ENCODE data around the gene ANK2.

Gene ANK2

DNA sequence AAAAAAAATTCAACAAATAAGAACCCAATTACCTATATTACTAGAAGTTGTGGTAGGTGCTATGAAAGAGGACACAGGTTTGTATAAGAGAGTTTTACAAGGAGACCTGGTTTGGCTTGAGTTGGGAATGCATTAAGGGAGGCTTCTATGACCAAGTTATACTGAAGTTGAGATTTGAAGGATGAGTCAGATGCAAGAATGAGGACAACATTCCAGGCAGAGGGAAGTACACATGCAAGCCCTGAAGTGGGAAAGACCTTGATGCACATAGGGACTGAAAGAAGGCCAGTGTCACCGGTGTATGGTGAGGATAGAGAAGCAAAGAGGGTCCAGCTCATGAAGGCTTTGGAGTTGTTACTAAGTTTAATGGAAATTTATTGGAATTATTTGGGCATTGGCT, 52.2 kb downstream of the ANK2 start:
- DNase-seq: no peak

DNA sequence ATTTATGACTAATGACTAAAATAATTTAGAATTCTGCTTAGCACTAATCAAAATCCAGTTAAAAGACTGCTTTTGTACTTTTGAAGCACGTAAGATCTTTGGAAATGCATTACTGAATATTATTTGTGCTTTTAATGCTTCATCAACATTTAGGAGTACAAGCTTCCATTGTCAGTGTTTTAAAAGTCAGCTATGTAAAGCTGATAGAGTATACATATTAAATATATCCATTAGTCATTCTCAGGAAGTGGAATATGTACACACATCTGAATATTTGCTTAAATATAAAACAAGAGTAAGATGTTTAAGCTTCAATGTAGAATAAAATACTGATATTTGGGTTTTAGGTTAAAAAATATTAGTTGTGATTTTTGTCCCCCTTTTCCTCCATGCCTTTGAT, 54.1 kb downstream of the ANK2 start:
- no peak for DNase-seq

DNA sequence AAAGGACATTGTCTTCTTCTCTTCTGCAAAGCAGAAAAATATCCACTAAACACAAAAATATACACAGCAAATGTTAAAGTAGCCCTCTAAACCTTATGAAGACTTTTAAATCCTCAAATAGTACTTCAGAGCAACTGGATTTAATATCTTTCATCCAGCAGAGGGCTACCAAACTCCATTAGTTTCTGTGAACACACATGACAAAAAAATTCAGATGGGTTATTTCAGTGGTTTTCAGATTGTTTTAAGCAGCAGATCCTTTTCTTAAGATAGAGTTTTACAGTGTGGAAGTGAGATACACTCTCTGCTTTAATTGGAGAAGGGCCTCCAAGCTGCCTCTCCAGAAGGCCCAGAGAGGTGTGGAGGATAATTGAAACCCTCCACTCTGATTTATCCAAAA, 56.7 kb downstream of the ANK2 start:
- no peak for DNase-seq

DNA sequence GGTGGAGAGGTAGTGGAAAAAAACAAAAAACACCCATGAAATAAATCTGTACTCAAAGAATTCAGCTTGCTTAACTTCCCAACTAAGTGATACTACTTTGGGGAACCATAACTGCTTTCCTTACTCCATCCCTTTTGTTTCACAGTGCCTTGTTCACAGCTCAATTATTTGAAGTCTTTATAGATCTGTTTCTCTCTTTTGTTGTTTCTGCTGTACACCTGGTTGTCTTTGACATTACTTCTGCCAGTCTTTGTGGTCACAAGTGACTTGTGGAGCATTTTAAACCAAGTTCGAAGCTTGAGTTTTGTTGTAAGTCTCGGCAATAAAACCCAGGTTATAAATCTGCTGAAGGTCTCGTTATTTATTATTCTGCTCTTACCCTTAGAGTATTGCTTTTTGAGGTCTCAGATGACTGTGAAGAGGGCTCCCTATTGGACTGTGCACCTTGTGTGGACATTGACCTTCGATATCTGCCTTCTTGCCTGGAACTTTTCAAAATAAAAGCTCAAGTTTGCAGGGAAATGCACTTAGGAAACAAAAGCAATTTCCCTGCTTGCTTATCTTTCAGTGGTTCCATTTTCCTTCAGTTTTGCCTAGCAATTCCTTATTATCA, 59.8 kb downstream of the ANK2 start:
- no peak for DNase-seq

DNA sequence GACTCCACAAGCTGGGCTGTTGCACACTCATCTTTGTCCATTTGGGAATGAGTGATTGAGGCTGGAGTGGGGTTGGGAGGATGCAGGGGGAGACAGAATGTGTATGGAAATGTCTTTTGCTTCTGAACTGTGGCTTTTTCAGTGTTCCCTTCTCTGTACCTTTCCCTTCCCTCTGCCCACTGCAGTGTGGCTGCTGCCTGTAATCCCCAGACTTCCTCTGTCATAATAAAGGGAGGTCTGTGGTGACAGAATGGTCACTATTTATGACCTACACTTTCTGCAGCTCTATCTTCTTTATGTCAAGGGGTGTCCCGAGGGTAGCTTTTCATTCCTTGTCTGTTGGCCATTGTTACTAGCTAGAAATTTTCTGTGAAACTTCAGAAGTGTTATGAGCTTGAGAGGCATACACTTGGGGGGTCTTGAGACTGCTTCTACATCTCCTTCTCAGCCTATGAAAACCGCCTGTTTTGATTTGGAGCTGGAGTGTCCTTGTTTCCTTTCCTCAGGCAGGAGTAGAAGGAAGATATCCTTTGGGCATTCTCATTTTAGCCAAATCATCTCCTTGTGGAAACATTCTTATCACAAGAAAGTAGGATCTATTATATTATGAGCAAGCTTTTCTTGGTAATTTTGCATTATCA, 63.0 kb downstream of the ANK2 start:
- DNase-seq: no peak

DNA sequence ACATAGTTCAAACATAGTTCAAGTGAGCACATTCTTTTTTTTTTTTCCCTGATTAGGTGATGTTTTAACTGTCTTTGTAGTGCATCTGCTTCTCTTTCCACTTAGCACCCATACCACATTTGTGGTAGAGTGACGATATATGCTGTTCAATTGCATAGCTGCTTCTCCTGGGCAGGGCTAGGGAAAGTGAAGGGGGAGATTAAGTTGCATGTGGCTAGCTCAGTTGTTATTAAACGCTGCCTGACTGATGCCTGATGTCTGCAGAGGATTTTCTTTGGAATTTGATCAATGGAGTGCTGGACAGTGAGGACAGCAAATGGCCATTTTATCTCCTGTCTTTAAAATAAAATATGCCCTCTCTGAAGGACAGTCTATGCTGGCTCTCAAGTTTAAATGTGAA, 63.7 kb downstream of the ANK2 start:
- DNase-seq: no peak

DNA sequence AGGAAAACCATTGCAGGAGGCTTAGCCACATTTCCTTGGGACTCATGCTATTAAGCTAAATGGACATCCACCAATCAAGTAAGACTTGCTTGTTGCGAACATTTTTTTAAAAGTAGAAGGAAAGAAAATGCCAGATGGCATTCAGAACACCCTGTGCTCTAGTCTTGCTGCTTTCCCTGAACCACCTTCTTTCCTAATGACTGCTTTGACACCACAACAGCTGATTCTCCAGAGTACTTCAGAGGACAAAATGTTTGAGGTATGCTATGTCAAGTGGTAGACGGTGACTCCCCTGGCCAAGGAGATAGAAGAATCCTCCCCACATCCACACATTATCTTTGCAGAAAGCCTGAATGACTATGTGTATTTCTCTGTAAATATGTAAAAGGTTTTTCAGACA, 65.4 kb downstream of the ANK2 start:
- DNase-seq: no peak

DNA sequence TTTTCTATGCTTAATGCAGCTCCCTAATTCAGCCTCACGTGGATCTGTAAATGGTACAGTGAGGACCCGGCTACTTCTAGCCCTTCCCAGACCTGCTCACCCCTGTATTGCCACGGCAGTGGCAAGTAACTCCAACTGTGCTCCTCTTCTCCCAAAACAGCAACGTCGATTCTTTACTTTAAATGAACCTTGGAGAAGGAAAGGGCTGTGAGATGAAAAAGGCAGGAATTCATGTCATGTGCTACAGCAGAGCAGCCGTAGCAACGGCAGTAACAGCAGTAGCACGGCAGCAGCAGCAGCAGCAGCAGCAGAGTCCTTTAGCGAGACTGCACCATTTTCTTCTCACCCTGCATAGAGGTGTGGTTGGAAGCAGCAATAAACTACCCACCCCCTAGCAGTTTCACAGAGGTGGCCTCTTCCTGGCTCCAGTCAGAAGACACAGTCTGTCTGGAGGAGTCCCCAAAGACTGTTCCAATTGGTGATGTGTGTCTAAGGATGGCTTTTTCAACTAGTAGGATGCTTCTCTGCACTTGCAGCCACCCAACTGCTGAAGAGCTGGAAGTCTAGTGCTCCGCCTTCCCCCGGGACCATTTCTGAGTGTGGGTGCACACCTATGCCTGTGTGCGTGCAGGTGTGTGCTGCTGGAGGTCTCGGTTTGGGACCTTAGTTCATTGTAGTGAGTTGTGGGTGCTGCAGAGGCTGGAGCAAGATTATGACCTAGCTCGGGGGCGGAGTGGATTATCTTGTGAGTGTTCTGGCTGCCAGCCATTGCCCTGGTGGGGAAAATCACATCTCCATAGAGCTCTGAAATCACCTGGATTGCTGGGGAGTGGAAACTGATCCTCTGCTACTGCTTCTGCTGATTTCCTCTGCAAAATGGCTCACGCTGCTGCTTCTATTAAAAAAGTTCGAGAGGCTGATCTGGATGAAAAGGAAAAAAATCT, 67.2 kb downstream of the ANK2 start:
- DNase-seq: no peak

DNA sequence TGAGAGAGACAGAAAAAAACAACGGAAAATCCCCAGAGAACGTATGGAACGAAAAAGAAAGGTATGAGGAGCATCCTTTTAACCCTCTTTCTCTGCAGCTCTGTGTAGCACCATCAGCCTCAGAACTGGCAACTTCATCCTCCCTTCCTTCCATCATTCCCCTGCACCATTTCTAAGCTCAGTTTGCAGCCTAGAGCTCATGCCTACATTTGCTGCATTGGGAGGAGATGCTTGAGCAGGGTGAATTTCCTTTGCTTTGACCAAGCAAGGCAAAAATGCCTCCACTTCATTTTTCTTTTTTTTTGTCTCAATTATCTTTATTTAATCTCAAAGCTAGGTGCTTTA, 67.9 kb downstream of the ANK2 start:
- DNase-seq: no peak

DNA sequence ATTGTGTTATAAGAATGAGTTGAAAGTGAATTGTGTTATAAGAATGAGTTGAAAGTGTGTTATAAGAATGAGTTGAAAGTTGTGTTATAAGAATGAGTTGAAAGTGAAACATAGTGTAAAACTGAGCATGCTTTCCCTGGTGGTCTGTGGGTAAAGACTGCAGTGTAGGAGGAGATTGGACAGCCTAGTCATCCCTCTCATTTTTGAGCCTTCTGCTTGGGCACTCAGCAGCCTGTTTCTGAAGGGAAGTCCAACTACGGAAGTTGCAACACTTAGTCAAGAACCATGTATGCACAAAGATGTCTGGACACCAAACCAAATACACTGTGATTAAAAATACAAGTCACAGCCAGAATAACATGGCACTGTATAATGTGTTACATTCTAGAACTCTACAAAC, 72.6 kb downstream of the ANK2 start:
- DNase-seq: no peak

DNA sequence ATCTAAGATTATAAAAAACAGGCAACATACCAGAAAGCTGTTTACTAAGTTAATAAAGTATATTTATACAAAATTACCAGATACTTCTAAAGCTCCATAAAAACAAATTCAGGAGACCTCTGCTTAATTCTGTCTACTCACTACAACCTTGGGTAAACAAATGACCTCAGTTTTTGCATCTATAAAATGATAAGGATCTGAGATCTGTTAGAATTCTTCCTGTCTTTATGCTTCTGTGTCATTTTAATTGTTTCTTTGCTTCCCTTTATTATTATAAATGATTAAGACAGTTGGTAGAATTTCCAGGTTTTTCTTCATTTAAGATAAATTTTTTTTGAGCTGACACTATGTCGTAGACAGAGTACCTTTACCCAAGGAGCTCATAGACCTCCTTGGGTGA, 76.0 kb downstream of the ANK2 start:
- no peak for DNase-seq

DNA sequence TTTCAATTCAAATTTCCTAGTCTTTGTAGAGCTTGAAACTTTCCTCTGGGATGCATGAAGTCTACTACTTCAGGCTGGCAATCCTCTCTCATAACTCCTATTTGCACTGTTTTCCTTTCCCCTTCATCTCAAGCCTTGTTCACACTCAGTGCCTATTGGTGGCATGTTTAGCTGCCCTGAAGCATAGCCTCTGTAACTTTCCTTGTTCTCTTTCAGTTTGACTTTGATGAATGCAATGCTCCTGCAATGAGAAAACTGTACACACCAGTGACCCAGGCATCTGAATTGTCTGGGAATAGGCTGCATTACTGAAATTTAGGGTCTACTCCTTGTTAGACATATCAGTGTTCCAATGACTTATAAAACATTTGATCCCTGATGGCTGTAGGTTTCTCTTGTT, 81.7 kb downstream of the ANK2 start:
- DNase-seq: no peak

DNA sequence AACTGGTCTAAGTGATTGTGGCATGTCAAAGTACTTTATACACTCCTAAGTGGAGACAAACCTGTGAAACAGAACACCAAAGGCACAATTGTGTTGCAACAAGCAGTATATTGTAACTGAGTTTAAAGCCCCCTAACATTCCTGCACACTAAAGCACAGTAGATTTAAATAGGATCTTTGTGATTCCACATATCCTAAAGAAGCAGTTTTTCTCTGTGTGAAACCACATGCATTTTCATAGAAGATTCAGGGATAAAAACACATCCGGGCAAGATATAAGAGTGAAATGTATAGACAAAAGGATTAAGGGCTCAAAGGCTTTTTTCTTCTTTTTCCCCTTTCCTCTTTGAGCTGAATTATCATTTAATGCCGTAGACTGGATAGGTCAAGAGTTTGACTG, 82.2 kb downstream of the ANK2 start:
- DNase-seq: no peak

DNA sequence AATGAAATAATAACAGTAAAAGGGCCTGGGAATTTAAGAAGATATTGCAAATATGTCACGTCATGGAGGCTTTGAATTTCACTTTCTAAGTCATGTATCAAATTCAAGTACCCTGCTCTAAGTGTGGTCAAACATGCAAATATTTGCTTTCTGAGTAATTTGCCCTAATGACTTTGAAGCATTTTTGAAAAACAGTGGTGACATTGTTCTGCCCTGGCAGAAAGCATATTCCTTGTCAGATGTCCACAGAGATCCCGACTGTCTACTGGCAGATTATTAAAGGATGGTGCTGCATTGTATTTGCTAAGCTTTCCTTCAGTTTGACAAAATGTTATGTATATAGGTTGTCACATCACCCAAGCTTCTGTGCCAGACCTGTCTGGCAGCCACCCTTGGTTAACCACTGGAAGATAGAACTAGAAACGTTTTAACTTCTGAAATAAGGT, 92.5 kb downstream of the ANK2 start:
- DNase-seq: no peak

DNA sequence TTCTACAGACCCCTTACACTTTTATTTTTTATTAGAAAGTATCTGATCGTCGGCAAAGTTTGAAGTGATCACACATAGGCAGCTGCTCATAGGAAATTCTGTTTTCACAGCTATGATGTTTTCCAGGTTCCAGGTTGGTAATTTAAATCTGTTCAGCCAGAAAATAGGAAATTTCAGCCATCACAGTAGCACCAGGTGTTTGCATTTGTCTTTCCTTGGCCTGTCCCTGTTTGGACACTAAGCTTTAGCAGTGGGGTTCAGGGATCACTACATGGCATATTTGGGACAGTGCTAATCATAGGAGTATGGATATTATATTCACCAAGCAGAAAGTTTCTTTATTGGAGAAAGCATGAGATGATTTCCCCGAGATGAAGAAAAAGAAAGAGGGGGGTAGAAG, 92.9 kb downstream of the ANK2 start:
- no peak for DNase-seq

DNA sequence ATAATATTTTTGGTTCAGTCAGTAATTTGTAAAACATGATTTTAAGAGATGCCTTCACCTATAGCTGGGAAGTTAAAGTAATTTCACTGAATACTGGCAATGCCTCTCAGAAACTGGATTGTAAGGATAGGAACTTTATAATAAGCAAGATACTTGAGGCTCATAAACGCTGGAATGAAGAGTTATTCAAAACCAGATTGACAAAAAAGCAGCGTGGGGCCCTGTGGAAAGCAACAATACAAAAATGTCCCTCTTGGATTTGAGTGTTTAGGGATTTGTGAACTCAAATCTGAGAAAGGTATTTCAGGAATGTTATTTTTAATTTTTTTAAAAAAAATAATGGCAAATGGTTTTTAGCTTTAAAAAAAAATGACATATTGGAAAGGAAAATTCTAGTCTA, 94.6 kb downstream of the ANK2 start:
- DNase-seq: no peak

DNA sequence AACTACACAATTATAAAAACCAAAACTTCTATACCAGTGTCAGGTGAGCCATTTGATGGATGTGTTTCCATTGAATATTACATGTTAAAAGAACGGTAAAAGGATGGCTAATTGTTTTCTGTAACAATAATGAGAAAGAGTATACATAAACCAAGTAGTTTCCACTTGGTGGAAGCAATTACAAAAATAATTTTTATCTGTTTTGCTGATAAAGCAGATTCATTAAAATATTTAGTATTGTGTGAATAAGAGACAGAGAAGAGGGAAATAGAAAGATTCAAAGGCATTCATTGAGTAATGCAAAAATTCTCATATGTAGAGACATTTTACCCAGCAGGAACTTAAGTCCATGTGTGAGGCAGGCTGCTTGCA, 95.7 kb downstream of the ANK2 start:
- no peak for DNase-seq

DNA sequence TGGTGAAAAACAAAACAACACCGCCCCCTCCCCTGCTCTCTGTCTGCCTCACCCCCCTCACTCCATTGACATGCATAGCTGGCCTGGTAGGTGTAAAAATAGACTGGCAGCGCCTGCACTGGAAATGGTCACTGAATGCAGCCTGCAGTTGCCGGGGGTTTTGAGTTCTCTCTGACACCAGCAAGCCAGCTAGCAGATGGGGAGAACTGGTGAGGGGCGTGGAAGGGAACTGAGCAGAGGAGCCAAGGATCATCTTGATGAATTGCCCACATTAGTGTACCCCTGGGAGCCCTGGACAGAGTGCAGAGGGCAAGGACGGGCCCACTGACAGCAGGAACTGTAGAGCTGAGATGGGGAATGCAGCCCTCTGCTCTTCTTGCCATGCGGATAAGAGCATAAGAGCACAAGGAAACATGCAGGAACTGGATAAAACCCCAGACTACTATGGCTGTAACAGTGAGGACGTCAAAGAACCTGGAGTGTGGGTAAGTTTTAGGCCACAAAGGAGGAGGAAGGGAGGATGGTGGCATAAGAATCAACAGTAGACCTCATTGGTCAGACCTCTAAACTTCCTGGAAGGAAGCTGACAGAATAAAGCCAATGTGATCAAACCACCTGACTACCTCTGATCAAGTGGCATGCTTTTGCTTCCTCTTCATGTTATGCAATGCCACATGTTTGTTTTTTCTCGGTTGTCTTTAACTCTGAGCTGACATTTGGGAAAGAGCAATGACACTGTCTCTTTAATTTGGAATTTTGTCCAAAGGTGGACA, 96.3 kb downstream of the ANK2 start:
- DNase-seq: no peak

DNA sequence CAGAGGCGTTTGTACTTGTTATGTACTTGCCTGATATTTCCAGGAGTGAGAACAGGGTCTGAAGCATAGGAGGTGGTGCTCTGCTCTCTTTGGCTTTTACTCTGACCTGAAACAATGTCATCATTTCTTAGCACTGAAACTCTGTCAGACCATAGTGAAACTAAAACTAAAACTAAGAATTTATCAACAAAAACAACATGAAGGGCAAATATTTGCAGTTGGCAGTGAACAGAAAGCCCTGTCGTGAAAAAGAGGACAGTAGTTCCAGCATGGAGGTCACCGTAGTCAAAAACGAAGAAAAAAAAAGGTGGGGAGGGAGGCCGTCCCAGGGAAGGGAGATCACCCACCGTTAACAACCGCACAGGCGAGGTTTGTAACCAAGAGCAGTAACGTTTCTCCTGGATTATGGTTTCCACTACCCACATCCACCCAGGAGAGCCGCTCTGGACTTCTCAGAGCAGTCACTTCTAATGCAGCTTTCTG, 97.5 kb downstream of the ANK2 start:
- DNase-seq: no peak

DNA sequence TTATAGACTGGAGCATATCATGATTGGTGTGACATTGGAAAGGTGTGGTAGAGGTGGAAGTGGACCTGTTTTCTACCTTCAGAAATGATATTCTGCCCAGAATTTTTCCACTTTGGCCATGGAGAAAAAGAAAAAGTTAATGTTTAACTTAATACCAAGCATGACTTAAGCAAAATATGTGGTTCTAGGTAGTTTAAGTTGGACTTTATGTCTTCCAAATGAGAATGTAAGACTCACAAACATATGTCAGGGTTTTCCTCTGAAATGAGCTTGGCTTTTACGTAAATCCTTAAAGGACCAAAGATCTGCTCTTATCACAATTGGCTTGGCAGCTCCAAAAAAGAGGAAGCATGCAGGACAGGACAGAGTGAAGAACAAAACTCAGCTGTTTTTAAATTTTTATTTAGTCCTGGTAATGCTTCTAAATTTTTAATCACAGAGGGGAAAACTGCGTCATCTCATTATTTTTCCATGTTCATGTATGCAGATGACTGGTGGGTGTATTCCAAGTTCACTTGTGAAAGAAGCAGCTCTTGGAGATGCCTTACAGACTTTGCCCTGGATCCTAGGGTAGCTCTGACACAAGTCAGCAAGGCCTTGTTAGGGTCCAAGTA, 98.2 kb downstream of the ANK2 start:
- no peak for DNase-seq

DNA sequence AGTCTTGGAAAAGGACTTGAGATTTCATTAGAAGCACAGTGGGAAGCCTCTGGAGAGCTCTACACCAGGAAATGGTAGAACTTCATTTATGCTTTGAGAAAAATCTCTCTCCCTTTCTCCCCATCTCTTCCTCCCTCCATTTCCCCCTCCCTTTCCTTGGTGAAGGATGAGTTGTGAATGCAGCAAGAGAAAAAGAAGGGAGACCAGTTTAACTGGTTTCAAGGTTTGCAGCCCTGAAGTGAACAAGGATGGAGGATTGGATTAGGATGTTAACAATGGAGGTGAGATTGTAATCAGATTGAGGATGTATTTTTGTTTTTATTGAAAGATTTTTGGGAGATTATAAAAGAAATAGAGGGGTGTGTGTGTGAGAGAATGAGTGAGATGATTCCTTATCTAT, 99.5 kb downstream of the ANK2 start:
- no peak for DNase-seq

DNA sequence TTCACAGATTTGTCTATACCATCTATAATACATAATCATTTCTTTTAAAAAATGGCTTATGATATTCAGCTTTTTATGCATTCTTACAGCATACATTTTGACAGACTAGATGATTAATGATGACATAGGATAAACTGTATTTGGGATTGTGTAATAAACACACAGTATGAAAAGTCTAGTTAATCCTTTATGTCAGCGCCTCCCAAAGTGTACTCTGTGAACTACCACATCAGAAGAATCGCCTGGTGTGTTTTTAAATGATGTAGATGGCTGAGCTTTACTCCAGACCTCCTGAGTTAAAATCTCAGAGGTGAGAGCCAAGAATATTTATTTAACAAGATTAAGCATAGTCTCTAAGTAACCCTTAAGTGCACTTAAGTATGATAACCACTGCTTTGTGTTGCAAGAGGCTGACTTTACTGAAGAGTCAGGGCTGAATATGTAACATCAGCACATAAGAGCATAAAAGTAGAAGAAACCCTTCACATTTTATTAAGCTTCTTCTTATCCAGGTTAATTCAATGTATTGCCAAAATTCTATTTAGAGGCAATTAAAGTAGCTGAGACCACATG, 104.2 kb downstream of the ANK2 start:
- DNase-seq: no peak

DNA sequence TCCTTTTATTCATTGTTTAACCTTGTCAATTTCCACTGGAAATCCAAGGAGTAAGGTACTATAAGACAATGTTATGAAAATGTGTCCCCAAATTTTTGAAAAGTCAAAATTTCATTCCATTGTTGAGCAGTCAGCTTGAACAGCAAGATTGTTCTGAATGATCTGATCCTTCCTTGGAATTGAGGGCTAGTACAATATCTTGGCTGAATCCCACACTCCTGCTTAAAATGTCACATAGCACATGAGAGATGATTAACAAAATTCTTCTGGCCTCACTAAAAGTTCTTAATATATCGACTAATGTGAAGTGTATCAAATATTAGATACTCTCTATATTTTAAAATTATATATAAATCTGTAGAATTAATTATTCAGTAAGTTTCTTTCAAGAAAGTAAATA, 104.8 kb downstream of the ANK2 start:
- DNase-seq: no peak

Measured in CD4-positive, alpha-beta T cell treated with Interferon alpha-2 for 1 hour (primary cell).